ENCODE data around the gene SSUH2. TPM values are rescaled to one million over a fixed set of nuclear protein-coding genes. Genes with fewer than 3 reads are reported as not detected.

The SSUH2 gene
- total RNA-seq, 4 donors from 2014 or later: 0.62 TPM; not detected in 3

GRCh38 chr3:8631661-8632060 is 12.9 kb downstream of the SSUH2 start:
- DNase-seq (ENCODE audit: low spot score in 2 of 2): no peak
- H3K27me3 ChIP-seq: no peaks in the 10 kb centered on the region
- H3K4me1 ChIP-seq: peaks cover 25% of the 10 kb centered on the region
- TF ChIP-seq CTCF (IDR thresholded peaks at IDR 0.05): no peak
- no peak for TF ChIP-seq POLR2AphosphoS5 (IDR thresholded peaks at IDR 0.05)
- TF ChIP-seq EP300 (IDR thresholded peaks at IDR 0.05): no peak
- no peak for TF ChIP-seq POLR2A (IDR thresholded peaks at IDR 0.05)
- H3K27ac ChIP-seq: no peak overlapping the region
- no peaks in the 10 kb centered on the region for H3K36me3 ChIP-seq
- 86% methylated on average over 4 of the region's 4 CpGs for WGBS
- H3K9me3 ChIP-seq: no peaks in the 10 kb centered on the region
- no peak overlapping the region for H3K4me3 ChIP-seq

GRCh38 chr3:8629151-8630021 is 15.2 kb downstream of the SSUH2 start:
- no peak overlapping the region for H3K4me3 ChIP-seq
- H3K36me3 ChIP-seq: no peaks in the 10 kb centered on the region
- peak; percentile 89 to 93 for DNase-seq (ENCODE audit: low spot score in 2 of 2)
- H3K27ac ChIP-seq: peak overlapping the region; percentile 24
- WGBS: 41% methylated on average over 16 of the region's 16 CpGs
- H3K9me3 ChIP-seq: no peaks in the 10 kb centered on the region
- TF ChIP-seq POLR2A (IDR thresholded peaks at IDR 0.05) (no peak), POLR2AphosphoS5 (IDR thresholded peaks at IDR 0.05) (peak in 2 of 3 donors; percentile 80 to 86), CTCF (IDR thresholded peaks at IDR 0.05) (no peak), EP300 (IDR thresholded peaks at IDR 0.05) (no peak)
- no peaks in the 10 kb centered on the region for H3K27me3 ChIP-seq
- H3K4me1 ChIP-seq: peaks cover 25% of the 10 kb centered on the region

GRCh38 chr3:8627949-8628348 is 16.6 kb downstream of the SSUH2 start:
- 97% methylated on average over 5 of the region's 5 CpGs for WGBS
- Histone ChIP-seq H3K4me1 (peaks cover 31% of the 10 kb centered on the region), H3K9me3 (no peaks in the 10 kb centered on the region), H3K27ac (no peak overlapping the region), H3K27me3 (no peaks in the 10 kb centered on the region), H3K36me3 (no peaks in the 10 kb centered on the region), H3K4me3 (no peak overlapping the region)
- no peak for TF ChIP-seq POLR2A (IDR thresholded peaks at IDR 0.05)
- TF ChIP-seq EP300 (IDR thresholded peaks at IDR 0.05): no peak
- no peak for TF ChIP-seq CTCF (IDR thresholded peaks at IDR 0.05)
- TF ChIP-seq POLR2AphosphoS5 (IDR thresholded peaks at IDR 0.05): no peak
- DNase-seq (ENCODE audit: low spot score in 2 of 2): no peak

- WGBS: 91% methylated on average over 16 of the region's 19 CpGs
- Histone ChIP-seq H3K36me3 (no peaks in the 10 kb centered on the region), H3K4me3 (no peak overlapping the region), H3K4me1 (peaks cover 33% of the 10 kb centered on the region), H3K27me3 (no peaks in the 10 kb centered on the region), H3K27ac (no peak overlapping the region), H3K9me3 (no peaks in the 10 kb centered on the region)
- DNase-seq (ENCODE audit: low spot score in 2 of 2): no peak
- TF ChIP-seq POLR2AphosphoS5 (IDR thresholded peaks at IDR 0.05) (no peak), EP300 (IDR thresholded peaks at IDR 0.05) (no peak), CTCF (IDR thresholded peaks at IDR 0.05) (no peak)
Observed at GRCh38 chr3:8627201-8627940, 17.2 kb downstream of the SSUH2 start.

- H3K9me3 ChIP-seq: no peaks in the 10 kb centered on the region
- no peaks in the 10 kb centered on the region for H3K27me3 ChIP-seq
- TF ChIP-seq POLR2AphosphoS5 (IDR thresholded peaks at IDR 0.05): no peak
- TF ChIP-seq CTCF (IDR thresholded peaks at IDR 0.05): no peak
- TF ChIP-seq POLR2A (IDR thresholded peaks at IDR 0.05): no peak
- TF ChIP-seq EP300 (IDR thresholded peaks at IDR 0.05): no peak
- 93% methylated on average over 2 of the region's 3 CpGs for WGBS
- no peak overlapping the region for H3K27ac ChIP-seq
- no peak for DNase-seq (ENCODE audit: low spot score in 2 of 2)
- peaks cover 28% of the 10 kb centered on the region for H3K4me1 ChIP-seq
- H3K36me3 ChIP-seq: no peaks in the 10 kb centered on the region
- no peak overlapping the region for H3K4me3 ChIP-seq
Observed at GRCh38 chr3:8625991-8626390, 18.6 kb downstream of the SSUH2 start.

Data from suprapubic skin (tissue), 4 donors.